ENCODE results near the gene TUFT1. TPM values are rescaled to one million over a fixed set of nuclear protein-coding genes. Genes with fewer than 3 reads are reported as not detected.
"Not testable (repeated sequence)": the region's sequence is repeated elsewhere in the genome, so short reads cannot be mapped to it uniquely, and the experiment has no call there.

Gene TUFT1
- total RNA-seq, 2 experiments from 2014 or later = 2.3 to 2.7 TPM

GRCh38 chr1:151570819-151571218 lies 30.7 kb downstream of the TUFT1 start:
- CTCF ChIA-PET = no interaction called here

GRCh38 chr1:151574575-151575529 lies 34.7 kb downstream of the TUFT1 start:
- CTCF ChIA-PET = interaction anchor here (1.0 kb wide), 1 partner anchor 14 kb away, joined by 4 read pairs; no protein-coding TSS in a partner anchor
- POLR2A ChIA-PET = interaction anchor here (0.7 kb wide), 1 partner anchor 35 kb away, joined by 3 read pairs; no protein-coding TSS in a partner anchor

More at GRCh38 chr1:151570819-151571218, 30.7 kb downstream of the TUFT1 start:
- POLR2A ChIA-PET = no interaction called here

GRCh38 chr1:151577173-151577572 lies 37.1 kb downstream of the TUFT1 start:
- ChIA-PET POLR2A (no interaction called here), CTCF (no interaction called here)

- ChIA-PET POLR2A (no interaction called here), CTCF (interaction anchor here (1.2 kb wide), 1 partner anchor 15 kb away, joined by 3 read pairs; no protein-coding TSS in a partner anchor)
Observed at GRCh38 chr1:151578941-151579340, 38.8 kb downstream of the TUFT1 start.

GRCh38 chr1:151579436-151580225 lies 39.5 kb downstream of the TUFT1 start:
- ChIA-PET CTCF (no interaction called here), POLR2A (no interaction called here)

- POLR2A ChIA-PET = no interaction called here
- CTCF ChIA-PET = no interaction called here
Observed at GRCh38 chr1:151581451-151581850, 41.3 kb downstream of the TUFT1 start.

GRCh38 chr1:151581921-151582320 lies 41.8 kb downstream of the TUFT1 start:
- CTCF ChIA-PET = no interaction called here
- POLR2A ChIA-PET = no interaction called here

GRCh38 chr1:151583796-151584195 lies 43.7 kb downstream of the TUFT1 start:
- POLR2A ChIA-PET = no interaction called here

GRCh38 chr1:151584278-151584677 lies 44.2 kb downstream of the TUFT1 start:
- POLR2A ChIA-PET = no interaction called here
- CTCF ChIA-PET = no interaction called here

More at GRCh38 chr1:151583796-151584195, 43.7 kb downstream of the TUFT1 start:
- CTCF ChIA-PET = interaction anchor here (0.9 kb wide), 1 partner anchor 10 kb away, joined by 5 read pairs; no protein-coding TSS in a partner anchor

- ChIA-PET CTCF (no interaction called here), POLR2A (no interaction called here)
Observed at GRCh38 chr1:151584780-151585179, 44.7 kb downstream of the TUFT1 start.

GRCh38 chr1:151585622-151586021 lies 45.5 kb downstream of the TUFT1 start:
- ChIA-PET POLR2A (no interaction called here), CTCF (interaction anchor here (0.5 to 0.6 kb wide), 2 partner anchors 331 to 411 kb away, joined by 3 read pairs; no protein-coding TSS in a partner anchor)

- POLR2A ChIA-PET = no interaction called here
- CTCF ChIA-PET = no interaction called here
Observed at GRCh38 chr1:151590961-151591360, 50.9 kb downstream of the TUFT1 start.

GRCh38 chr1:151593730-151594129 lies 53.6 kb downstream of the TUFT1 start:
- POLR2A ChIA-PET = interaction anchor here (0.5 kb wide), 1 partner anchor 144 kb away, joined by 3 read pairs; no protein-coding TSS in a partner anchor
- CTCF ChIA-PET = interaction anchor here (0.8 to 2.0 kb wide), 17 partner anchors 10 to 243 kb away, joined by 3 to 8 read pairs (median 5); partner anchors contain the start of gene SNX27

- ChIA-PET POLR2A (interaction anchor here (0.5 kb wide), 1 partner anchor 143 kb away, joined by 3 read pairs; no protein-coding TSS in a partner anchor), CTCF (interaction anchor here (0.8 to 2.0 kb wide), 17 partner anchors 11 to 243 kb away, joined by 3 to 8 read pairs (median 5); partner anchors contain the start of gene SNX27)
Observed at GRCh38 chr1:151594143-151594625, 54.1 kb downstream of the TUFT1 start.

GRCh38 chr1:151596166-151596953 lies 56.3 kb downstream of the TUFT1 start:
- ChIA-PET CTCF (interaction anchor here (1.1 kb wide), 1 partner anchor 301 kb away, joined by 3 read pairs; no protein-coding TSS in a partner anchor), POLR2A (no interaction called here)

- POLR2A ChIA-PET, CTCF ChIA-PET: not testable (repeated sequence)
Observed at GRCh38 chr1:151602550-151602949, 62.4 kb downstream of the TUFT1 start.

- CTCF ChIA-PET = no interaction called here
- POLR2A ChIA-PET = interaction anchor here (0.7 kb wide), 1 partner anchor 437 kb away, joined by 4 read pairs; no protein-coding TSS in a partner anchor
Observed at GRCh38 chr1:151604291-151604690, 64.2 kb downstream of the TUFT1 start.

GRCh38 chr1:151606384-151606783 lies 66.3 kb downstream of the TUFT1 start:
- CTCF ChIA-PET = interaction anchor here (0.5 to 0.9 kb wide), 3 partner anchors 13 to 399 kb away, joined by 3 to 4 read pairs (median 3); no protein-coding TSS in a partner anchor
- POLR2A ChIA-PET = no interaction called here

- ChIA-PET POLR2A (no interaction called here), CTCF (no interaction called here)
Observed at GRCh38 chr1:151606857-151607256, 66.7 kb downstream of the TUFT1 start.

All from activated CD8-positive, alpha-beta memory T cell treated with anti-CD3 and anti-CD28 coated beads for 36 hours (primary cell).